HuH-7 (cell line): ENCODE data around the gene KCNH3.
"Not testable (repeated sequence)": the region's sequence is repeated elsewhere in the genome, so short reads cannot be mapped to it uniquely, and the experiment has no call there.

Source experiments
- DNase-seq: peaks from one replicate; pipeline ENCODE4 v3.0.0; 2011; ENCODE audit warnings: low spot score

Gene KCNH3

DNA sequence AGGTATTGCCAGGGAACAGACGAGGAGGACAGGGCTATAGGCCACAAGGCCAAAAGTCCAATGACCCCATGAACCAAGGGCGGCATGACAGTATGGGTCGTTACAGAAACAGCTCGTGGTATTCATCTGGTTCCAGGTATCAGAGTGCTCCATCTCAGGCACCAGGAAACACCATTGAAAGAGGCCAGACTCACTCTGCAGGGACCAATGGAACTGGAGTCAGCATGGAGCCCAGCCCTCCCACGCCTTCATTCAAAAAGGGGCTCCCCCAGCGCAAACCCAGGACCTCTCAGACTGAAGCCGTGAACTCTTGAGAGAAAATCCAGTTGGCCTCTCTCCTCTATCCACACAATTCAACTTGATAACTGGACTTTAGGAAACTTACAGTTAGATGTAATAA is 12.9 kb upstream of the KCNH3 start:
- no peak for DNase-seq

DNA sequence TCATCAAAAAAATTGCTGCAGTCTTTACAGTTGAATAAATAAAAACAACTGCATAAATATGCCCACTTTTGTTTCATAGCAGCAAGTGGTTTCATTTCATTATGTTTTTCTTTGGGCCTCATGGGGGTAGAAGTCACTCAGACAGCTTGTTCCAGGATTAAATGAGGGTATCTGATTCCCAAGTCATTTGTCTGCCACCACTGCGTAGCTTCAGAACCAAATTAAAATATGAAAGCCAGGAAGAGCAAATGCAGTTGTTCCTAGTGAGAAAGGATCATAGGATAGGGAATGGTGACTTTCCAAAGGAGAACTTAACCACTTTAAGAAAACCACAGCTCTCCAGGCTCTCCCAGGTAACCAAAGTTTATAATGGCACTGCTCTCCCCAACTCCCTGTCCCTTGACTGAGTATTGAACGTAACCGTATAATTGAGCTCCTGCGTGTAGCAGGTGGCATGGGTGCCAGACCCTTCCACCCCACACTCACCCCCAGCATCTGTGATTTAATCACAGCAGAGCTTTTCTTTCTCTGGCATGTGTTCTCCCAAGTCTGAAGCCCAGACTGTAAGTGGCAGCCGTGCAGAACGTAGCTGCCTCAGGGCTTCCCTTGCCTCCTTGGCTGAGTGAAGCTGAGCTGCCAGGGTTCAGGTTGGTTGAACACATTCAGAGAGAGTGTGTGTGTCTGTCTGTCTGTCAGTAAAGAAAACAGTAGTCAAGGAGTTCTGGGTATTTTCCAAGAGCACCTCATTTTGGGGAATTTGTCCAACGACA is 11.3 kb upstream of the KCNH3 start:
- no peak for DNase-seq

DNA sequence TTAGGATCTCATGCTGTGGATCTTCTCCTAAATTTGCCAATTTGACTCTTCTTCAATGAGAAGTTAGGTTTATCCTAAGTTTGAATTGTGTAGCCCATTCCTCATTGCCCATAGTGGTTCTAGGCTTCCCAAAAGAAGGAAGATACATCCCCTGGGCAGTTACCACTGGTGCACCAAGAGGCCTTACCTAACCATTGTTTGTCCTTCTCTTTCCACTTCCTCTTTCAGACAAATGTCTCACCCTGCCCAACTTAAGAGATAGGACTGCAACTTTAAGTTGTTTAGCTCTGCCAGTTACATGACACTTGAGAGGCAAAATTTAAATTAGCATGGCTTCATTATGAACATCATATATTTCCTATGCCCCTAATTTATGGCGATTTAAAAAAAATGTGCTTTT is 9.4 kb upstream of the KCNH3 start:
- DNase-seq: no peak

DNA sequence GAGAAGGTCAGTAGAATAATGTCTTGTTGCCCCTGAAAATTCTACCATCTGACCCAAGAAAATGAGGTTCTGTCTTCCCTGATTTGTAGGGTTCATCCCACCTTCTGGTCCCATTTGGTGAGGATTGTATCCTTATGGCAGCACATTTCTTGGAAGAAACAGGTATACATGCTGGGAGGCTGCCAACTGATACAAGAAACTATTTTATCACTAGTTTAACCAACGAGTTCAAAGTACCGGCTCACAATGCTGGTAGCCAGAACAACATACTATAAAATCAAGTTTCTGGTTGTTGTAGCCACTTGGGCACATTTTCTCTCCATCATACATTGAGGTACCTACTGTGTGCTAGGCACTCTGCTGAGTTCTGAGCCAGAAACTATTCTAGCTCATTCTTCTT is 7.1 kb upstream of the KCNH3 start:
- DNase-seq: no peak

DNA sequence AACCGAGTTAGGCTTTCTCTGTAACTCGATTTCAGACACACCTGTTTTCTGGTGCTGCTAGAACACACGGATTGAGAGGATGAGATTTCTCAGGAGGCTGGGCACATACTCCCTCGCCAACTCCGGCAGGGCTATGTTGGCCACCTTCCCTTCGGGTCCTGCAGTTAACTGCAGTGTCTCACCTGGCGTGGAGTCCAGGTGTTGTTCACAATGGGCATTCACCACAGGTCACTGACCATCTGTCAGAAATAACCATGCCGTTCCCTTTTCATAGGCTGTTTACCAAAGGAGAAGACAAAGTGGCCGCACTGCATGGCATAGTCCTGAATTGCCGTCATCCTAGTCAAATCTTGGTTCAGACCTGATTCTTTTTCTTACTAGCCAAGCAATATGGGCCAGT is 5.5 kb upstream of the KCNH3 start:
- no peak for DNase-seq

DNA sequence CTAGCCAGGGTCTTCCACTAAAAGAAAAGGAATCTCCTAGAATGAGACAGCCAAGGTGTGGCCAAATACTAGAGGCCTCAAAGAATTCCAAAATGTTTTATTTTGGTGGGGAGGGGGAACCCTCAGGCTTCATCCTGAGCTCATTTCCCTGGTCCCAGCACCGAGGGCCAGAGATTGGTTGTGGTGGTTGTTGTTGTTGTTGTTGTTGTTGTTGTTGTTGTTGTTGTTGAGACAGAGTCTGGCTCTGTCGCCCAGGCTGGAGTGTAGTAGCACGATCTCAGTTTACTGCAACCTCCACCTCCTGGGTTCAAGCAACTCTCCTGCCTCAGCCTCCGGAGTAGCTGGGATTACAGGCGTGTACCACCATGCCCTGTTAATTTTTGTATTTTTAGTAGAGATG is 4.7 kb upstream of the KCNH3 start:
- DNase-seq: not testable (repeated sequence)

DNA sequence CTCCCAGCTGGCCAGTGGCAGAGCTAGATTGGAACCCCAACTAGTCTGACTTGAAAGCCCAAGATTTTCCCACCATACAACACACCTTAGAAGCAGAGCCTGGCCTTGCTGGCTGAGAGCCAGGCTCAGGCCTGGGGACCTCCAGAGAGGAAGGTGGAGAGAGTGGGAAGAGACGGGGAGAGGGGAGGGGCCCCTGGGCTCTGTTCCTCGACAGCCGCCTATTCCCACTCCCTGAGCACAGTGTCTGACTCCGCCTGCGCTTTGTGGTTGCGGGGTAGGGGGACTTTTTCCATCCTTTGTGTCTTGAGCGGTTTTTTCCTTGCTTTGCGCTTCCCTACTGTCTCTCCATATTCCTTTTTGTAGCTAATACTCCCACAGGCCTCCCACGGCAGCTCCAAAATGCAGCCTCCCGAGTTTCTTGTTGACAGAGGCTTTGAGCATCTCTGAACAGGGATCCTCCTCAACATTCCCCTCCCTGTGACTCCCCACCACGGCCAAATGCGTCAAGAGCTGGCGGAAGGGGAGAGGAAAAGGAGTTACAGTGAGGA is 4.0 kb upstream of the KCNH3 start:
- no peak for DNase-seq

DNA sequence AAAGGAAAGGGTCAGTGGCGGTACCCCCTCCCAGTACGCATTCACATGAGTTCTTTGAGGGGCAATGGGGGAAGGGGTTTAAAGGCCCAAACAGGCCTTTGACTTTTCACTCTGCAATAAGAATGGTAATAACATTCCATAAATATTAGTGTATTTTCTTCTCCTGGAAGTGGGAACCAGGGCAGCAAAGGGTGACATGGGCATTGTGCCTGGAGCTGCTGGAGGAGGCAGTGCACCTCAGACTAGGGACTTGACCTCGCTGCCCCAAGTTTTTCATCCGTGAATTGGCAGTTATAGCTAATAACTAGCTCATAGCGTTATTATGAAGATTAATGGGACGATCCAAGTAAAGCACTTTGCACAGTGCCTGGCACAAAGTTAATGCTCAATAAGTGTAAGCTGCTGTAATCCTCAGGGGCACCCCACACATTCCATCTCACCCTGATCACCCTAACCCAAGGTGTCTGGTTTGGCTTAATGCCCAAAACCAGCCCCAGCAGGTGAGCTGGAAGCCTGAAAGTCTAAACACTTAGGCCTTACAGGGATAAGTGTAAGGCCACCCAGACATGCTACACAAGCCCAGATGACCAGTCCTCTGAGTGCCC is 2.8 kb upstream of the KCNH3 start:
- no peak for DNase-seq

DNA sequence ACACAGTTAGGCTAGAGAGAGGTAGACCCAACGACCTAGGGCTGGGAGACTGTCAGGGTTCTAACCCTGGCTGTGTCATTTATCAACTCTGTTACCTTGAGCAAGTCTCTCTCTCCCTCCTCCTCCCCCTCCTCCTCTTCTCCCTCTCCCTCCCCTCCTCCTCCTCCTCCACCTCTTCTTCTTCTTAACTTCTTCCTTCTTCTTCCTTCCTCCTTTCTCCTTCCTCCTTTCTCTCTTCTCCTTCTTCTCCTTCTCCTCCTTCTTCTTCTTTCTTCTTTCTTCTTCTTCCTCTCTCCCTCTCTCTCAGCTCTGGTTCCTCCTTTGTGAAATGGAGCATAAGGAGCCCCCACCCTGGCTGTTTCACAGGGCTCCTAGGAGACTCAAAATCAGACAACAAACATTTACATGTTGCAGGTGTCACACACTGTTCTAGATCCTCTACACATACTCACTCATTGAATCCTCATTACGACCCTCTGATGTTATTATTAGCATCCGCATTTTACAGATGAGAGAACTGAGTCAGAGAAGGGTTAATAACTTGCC is 2.2 kb upstream of the KCNH3 start:
- DNase-seq: no peak

DNA sequence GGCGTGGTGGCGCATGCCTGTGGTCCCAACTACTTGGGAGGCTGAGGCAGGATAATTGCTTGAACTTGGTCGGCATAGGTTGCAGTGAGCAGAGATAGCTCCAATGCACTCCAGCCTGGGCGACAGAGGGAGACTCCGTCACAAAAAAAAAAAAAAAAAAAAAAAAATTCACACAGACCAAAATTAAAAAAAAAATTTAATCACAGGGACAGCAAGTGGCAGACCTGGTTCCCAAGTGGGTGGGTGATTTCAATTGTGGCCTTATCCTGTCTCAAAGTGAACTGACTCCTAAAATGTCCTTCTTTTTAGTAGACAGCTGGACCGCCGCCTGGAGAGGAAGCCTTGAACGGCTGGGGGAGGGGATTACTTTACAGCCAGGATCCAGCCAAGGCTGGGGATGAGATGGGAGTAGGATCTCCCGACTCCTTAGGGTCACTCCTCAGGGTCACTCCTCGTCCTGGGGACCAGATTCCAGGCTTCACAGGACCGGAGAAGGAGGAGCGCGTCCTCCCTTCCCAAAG is 1.5 kb upstream of the KCNH3 start:
- no peak for DNase-seq

DNA sequence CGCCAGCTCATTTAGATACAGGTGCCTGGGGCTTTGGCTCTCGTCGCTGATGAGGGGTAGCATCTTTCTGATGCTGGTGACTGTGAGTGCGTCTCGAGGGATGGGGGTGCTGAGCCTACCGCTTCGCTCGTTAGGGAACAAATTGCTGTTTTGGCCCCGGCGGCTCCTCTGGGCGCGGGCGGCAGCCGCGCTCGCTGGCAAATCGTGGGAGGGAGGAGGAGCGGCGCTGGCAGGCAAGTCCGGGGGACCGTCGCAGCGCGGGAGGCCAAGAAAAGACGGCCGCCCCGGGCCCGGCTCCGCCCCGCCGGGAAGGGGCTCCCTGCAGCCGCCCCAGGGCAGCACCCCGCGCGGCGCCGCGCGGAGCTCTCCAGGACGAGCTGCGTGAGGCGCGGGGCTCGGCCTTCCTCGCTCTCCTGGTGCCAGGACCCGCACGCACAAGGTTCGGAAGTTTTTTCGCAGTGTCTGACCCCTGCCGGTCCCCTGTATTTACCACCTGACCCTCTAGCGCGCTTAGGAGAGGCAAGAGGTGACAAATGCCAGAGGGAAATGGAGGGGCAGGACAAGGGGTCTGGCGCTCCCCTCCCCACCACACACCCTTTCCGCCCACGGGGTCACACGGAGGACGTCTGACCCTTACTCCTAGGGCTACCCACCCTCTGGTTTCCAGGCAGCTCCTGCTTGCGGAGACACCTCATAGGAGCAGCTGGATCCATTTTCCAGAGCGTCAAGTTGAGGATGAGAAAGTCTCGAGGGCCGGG is 899 bp upstream of the KCNH3 start:
- peak; percentile 78 for DNase-seq

DNA sequence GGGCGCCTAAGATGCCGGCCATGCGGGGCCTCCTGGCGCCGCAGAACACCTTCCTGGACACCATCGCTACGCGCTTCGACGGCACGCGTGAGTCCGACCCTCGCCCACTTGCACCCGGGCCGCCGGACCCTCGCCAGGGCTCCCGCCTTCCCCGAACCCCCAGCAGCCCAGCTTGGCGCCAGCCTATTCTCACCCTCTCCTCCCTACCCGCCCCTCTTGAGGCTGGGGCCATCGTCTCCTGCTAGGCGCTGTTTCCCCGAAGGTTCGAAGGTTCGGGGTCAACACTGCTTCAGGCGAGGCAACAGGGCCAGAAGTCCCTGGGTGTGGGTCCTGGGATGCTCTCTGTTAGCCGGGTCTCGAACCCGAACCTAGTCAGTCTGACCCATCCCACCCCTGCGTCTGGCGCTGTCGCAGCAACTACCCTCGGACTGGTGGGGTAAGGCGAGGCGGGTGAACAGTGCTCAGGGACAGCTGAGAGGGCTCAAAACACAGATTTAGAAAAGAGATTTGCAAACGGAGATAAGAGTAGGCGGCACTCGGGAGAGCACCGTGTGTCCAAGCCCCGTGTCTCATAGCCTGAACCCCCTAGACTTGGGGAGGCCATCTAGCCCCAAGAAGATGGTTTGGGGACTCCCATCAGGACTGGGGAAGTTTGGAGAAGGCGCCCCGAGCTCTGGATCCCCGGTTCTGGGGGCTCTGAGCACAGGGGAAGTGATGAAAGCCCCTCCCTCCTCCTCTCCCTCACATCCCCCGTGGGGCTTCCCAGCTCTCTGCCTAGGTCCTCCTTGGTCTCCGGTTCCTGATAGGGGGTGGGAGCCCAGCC is 787 bp downstream of the KCNH3 start:
- no peak for DNase-seq

DNA sequence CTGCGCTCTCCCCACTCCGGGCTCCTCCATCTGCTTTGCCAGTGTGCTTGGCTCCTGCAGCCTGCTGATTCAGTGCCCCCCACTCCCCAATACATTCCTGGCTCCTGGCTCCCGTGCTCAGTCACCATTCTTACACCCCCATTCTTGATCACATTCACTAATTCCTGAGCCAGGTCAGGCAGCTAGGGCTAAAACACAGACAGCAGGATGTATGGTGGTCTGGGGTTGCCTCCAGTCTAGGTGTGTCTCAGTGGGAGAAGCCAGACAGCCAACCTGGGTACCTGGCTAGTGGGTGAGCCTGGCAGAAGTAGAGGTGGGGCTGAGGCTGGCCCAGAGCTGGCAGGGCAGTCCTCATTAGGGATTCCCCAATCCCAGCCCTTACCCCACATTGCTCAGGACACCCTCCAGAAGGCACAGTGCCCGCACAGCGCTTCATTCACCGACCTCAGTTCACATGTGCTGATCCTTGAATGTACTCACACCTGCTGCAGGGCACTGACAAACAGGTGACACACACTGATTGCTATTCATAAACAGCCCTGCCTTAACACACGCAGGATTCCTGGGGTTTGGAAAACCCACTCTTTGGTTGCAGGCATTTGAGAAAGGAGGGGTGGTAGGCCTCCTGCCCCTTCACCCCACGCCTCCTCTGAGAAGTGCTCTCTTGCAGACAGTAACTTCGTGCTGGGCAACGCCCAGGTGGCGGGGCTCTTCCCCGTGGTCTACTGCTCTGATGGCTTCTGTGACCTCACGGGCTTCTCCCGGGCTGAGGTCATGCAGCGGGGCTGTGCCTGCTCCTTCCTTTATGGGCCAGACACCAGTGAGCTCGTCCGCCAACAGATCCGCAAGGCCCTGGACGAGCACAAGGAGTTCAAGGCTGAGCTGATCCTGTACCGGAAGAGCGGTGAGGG is 1.7 kb downstream of the KCNH3 start:
- DNase-seq: no peak

DNA sequence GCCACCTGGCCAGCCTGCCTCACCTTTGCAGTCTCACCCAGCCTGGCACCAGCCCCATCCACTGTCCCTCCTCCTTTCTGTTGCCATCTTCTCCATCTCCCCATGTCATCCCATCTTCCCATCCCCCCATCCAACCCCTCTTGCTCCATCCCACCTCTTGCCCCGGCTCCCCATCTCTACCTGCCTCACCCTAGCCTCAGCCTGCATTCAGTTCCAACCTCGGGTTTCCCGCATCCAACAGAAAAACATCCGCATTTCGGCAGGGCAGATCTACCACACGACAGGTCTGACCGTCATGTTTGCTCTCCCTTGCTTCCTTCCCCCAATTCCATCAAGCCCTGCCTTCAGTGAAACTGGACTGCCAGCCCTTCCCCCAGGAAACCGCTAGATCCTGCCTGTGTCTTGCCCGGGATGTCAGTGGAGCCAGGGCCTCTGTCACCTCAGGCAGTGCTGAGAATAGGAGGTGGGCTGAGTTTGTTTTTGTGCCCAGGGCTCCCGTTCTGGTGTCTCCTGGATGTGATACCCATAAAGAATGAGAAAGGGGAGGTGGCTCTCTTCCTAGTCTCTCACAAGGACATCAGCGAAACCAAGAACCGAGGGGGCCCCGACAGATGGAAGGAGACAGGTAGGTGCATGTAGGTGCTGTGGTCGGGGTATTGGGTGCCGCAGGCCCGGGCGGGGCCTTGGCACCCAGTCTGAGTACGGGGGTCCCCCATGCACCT is 2.5 kb downstream of the KCNH3 start:
- no peak for DNase-seq

DNA sequence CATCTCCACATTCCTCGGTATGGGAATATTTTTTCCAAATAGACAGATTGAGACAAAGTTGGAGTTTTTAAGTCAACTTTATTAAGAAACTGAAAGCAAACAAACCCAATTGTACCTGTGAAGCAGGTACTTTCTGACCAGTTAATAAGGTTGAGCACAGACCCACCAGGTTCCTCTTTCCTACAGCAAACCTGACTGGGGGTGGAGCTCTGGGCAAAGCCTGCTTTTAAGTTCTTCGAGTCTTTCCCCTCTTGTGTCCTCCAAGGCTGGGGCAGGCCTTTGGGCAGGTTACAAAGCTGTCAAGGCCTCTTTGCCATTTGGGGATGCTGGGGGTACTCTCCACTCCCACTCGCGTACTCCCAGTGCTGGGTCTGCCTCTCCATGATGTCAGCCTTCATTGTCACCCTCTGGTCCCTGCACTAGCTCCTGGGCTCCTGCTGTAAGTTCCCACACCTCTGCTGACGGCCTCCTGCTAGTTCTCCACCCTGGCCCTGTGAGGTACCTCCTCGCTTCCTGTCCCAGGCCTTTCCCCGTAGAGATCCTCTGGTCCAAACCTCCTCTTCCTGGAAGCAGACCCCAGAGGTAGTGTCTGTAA is 3.2 kb downstream of the KCNH3 start:
- no peak for DNase-seq

DNA sequence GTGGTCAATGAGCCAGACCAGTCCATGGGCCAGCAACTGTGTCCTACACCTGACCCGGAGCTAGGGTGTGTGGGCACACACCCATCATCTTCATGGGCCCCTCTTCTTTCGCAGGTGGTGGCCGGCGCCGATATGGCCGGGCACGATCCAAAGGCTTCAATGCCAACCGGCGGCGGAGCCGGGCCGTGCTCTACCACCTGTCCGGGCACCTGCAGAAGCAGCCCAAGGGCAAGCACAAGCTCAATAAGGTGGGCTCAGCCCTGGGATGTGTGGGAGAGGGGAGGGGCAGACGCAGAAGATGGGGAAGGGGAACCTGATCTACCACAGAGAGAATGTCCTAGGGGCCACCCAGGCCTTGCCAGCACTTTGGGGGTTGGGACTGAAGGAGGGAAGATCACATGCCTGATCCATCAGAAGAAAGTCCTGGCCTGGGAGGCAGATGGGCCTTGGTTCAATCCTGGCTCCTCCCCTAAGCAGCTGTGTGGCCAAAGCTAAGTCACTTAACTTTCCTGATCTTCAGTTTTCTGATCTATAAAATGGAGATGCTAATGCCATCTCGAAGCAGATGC is 3.8 kb downstream of the KCNH3 start:
- DNase-seq: no peak

DNA sequence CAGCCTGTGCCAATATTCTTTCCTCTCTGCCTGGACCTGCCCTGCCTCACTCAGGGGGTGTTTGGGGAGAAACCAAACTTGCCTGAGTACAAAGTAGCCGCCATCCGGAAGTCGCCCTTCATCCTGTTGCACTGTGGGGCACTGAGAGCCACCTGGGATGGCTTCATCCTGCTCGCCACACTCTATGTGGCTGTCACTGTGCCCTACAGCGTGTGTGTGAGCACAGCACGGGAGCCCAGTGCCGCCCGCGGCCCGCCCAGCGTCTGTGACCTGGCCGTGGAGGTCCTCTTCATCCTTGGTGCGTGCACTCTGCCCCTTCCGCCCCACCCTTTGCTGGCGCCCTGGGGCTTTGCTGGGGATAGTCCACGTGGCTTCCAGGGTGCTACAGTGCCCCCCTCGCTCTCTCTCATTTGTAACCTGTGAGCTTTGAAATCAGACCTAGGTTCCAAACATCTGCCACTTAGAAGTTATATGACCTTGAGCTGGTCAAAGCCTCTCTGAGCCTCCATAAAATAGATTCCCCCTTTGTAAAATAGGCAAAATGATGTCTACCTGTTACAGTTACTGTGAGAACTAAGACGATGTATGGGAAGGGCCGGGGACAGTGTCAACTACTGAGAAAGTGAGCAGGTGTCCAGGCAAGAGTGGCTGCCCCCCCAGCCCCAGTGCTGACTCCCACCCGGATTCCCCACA is 4.5 kb downstream of the KCNH3 start:
- DNase-seq: no peak
